H1 (cell line): ENCODE measurements around the gene C22orf39.

Experiments
- ASH2L ChIP-seq: fragments of 200-600, 300-600 bp; sonication (generic); IDR thresholded peaks from one replicate; pipeline ENCODE4 v1.7.1; 2017; ENCODE audit warnings: low read length
- CTCF ChIP-seq, 3 experiments: IDR thresholded peaks; 1 replicate in 2 of 3; 2 replicates in 1 of 3; pipeline versions ENCODE4 v1.5.1 to v1.6.1; 2011; ENCODE audit warnings: low read length in 3 of 3, mild to moderate bottlenecking in 3 of 3, inconsistent platforms in 2 of 3, low read depth in 1 of 3, moderate library complexity in 1 of 3; ENCODE audit not compliant: insufficient read depth in 1 of 3; ENCODE audit errors: control extremely low read depth in 1 of 3
- EP300 ChIP-seq, 2 experiments: IDR thresholded peaks; 1 replicate in 1 of 2; 2 replicates in 1 of 2; pipeline ENCODE4 v1.6.1; 2011 to 2012; ENCODE audit warnings: low read depth in 2 of 2, low read length in 2 of 2, mild to moderate bottlenecking in 2 of 2, borderline replicate concordance in 1 of 2, inconsistent platforms in 1 of 2, moderate library complexity in 1 of 2
- EZH2 ChIP-seq: fragments of 200-600 bp; sonication (generic); IDR thresholded peaks from 2 replicates; pipeline ENCODE4 v1.7.1; 2012; ENCODE audit warnings: low read depth, mild to moderate bottlenecking, moderate library complexity, low read length, inconsistent platforms; ENCODE audit not compliant: severe bottlenecking
- PHF8 ChIP-seq: fragments of 200-600 bp; sonication (generic); conservative IDR thresholded peaks from 2 replicates; pipeline ENCODE4 v1.7.1; 2012; ENCODE audit warnings: low read depth, mild to moderate bottlenecking, inconsistent platforms, low read length, moderate library complexity

GRCh38 chr22:19455585-19456370 lies 8.3 kb upstream of the C22orf39 start:
- TF ChIP-seq CTCF (IDR thresholded peaks at IDR 0.05; ENCODE audit: control extremely low read depth in 1 of 3, insufficient read depth in 1 of 3, low read depth in 1 of 3, low read length in 3 of 3): no peak
- no peak for TF ChIP-seq ASH2L
- TF ChIP-seq PHF8: no peak
- no peak for TF ChIP-seq EP300 (IDR thresholded peaks at IDR 0.05; ENCODE audit: borderline replicate concordance in 1 of 2, low read depth in 2 of 2, low read length in 2 of 2)
- TF ChIP-seq EZH2: no peak
